ENCODE data around the gene GFER. TPM values are rescaled to one million over a fixed set of nuclear protein-coding genes. Genes with fewer than 3 reads are reported as not detected.

The GFER gene
- total RNA-seq, 4 donors from 2014 or later: 29.9 to 117 (median 64.3) TPM

GRCh38 chr16:2037115-2037514 is 53.1 kb downstream of the GFER start:
- no peaks in the 10 kb centered on the region for H3K9me3 ChIP-seq
- WGBS, 2 donors (ENCODE audit: low coverage in 1 of 2): 76% methylated on average over 12 of the region's 15 CpGs; no CpG with 5 or more reads in 1 of the 2 donors
- no peak overlapping the region for H3K4me3 ChIP-seq
- in situ Hi-C loops (cut with MboI; ENCODE audit: low pct_ligation_motif_present in 1 of 4, low pct_unique_long_range_greater_than_20kb in 1 of 4, low sequenced_read_pairs in 3 of 4): no loop called here
- peak overlapping the region; percentile 76 to 87 (median 82) for H3K27ac ChIP-seq
- DNase-seq: no peak
- H3K36me3 ChIP-seq: no peaks in the 10 kb centered on the region
- TF ChIP-seq POLR2AphosphoS5 (IDR thresholded peaks at IDR 0.05): no peak
- TF ChIP-seq CTCF (IDR thresholded peaks at IDR 0.05): no peak
- no peak for TF ChIP-seq EP300 (IDR thresholded peaks at IDR 0.05; ENCODE audit: low read depth)
- no peak for TF ChIP-seq POLR2A (IDR thresholded peaks at IDR 0.05)
- intact Hi-C loops (cut with DNase I; ENCODE audit: low total_unique reads): no loop called here
- peaks cover 53 to 92% (median 76%) of the 10 kb centered on the region in 4 donors for H3K4me1 ChIP-seq
- H3K27me3 ChIP-seq: no peaks in the 10 kb centered on the region

Small RNAs within 50 kb of the gene (small RNA-seq; reads per million reads assigned to genes)
- 0 to 0.28 (median 0.12) reads per million in 4 donors for gene AC005363.2
- gene RN7SL219P: 0 reads per million in 4 donors
- 0 reads per million in 4 donors for gene SNORA10
- 0 reads per million in 4 donors for gene SNORA64

Other genes starting within 250 kb of the GFER start
- gene NME3, start 212.7 kb upstream of the GFER start, total RNA-seq: 100 to 1,000 TPM; 116 to 286 (median 132) TPM
- gene EME2, start 211.4 kb upstream of the GFER start, total RNA-seq: 100 to 1,000 TPM in 1 of 4 donors, 10 to 100 TPM in 3; 23.6 to 173 (median 45.4) TPM
- 100 to 1,000 TPM; 102 to 253 (median 121) TPM for gene MRPS34, start 211.1 kb upstream of the GFER start, total RNA-seq
- 100 to 1,000 TPM; 101 to 289 (median 125) TPM for gene SPSB3, start 201.6 kb upstream of the GFER start, total RNA-seq
- 100 to 1,000 TPM in 1 of 4 donors, 10 to 100 TPM in 3; 15.3 to 165 (median 59.6) TPM for gene NUBP2, start 201.2 kb upstream of the GFER start, total RNA-seq
- 10 to 100 TPM in 1 of 4 donors, under 1 TPM in 2, not detected in 1; 0.27 to 10.8 (median 0.48) TPM for gene IGFALS, start 190.5 kb upstream of the GFER start, total RNA-seq
- 100 to 1,000 TPM in 2 of 4 donors, 10 to 100 TPM in 2; 40.6 to 403 (median 121) TPM for gene HAGH, start 157.4 kb upstream of the GFER start, total RNA-seq
- gene FAHD1, start 157.0 kb upstream of the GFER start, total RNA-seq: 100 to 1,000 TPM in 2 of 4 donors, 10 to 100 TPM in 2; 88.0 to 149 (median 104) TPM
- not detected for gene MEIOB, start 112.0 kb upstream of the GFER start, total RNA-seq
- 1 to 10 TPM in 2 of 4 donors, under 1 TPM in 1, not detected in 1; 1.00 to 4.4 (median 1.1) TPM for gene HS3ST6, start 65.8 kb upstream of the GFER start, total RNA-seq
- gene MSRB1, start 41.0 kb upstream of the GFER start, total RNA-seq: 10 to 100 TPM; 13.9 to 56.5 (median 29.3) TPM
- under 1 TPM in 1 of 4 donors, not detected in 3; 0.55 TPM for gene RPL3L, start 29.5 kb upstream of the GFER start, total RNA-seq
- 100 to 1,000 TPM; 137 to 496 (median 250) TPM for gene NDUFB10, start 24.7 kb upstream of the GFER start, total RNA-seq
- 1,000 to 10,000 TPM in 3 of 4 donors, 100 to 1,000 TPM in 1; 896 to 2,085 (median 1,613) TPM for gene RPS2, start 19.4 kb upstream of the GFER start, total RNA-seq
- not detected for gene RNF151, start 17.3 kb upstream of the GFER start, total RNA-seq
- 10 to 100 TPM; 23.2 to 31.0 (median 28.2) TPM for gene TBL3, start 12.1 kb upstream of the GFER start, total RNA-seq
- gene NOXO1, start 2.7 kb upstream of the GFER start, total RNA-seq: 10 to 100 TPM in 3 of 4 donors, 1 to 10 TPM in 1; 4.2 to 29.8 (median 19.4) TPM
- gene SYNGR3, start 5.8 kb downstream of the GFER start, total RNA-seq: 1 to 10 TPM in 3 of 4 donors, not detected in 1; 2.7 to 4.8 (median 2.9) TPM
- gene ZNF598, start 25.6 kb downstream of the GFER start, total RNA-seq: 100 to 1,000 TPM in 1 of 4 donors, 10 to 100 TPM in 3; 28.3 to 145 (median 42.0) TPM
- gene NPW, start 35.6 kb downstream of the GFER start, total RNA-seq: under 1 TPM in 1 of 4 donors, not detected in 3; 0.41 TPM
- gene NHERF2, start 42.7 kb downstream of the GFER start, total RNA-seq: 10 to 100 TPM in 3 of 4 donors, 1 to 10 TPM in 1; 3.7 to 61.9 (median 29.8) TPM
- gene NTHL1, start 63.6 kb downstream of the GFER start, total RNA-seq: 10 to 100 TPM; 12.7 to 32.9 (median 23.2) TPM
- 100 to 1,000 TPM in 2 of 4 donors, 10 to 100 TPM in 2; 88.3 to 206 (median 127) TPM for gene TSC2, start 63.8 kb downstream of the GFER start, total RNA-seq
- 1,000 to 10,000 TPM in 1 of 4 donors, 100 to 1,000 TPM in 3; 131 to 1,015 (median 289) TPM for gene PKD1, start 151.7 kb downstream of the GFER start, total RNA-seq
- gene RAB26, start 164.4 kb downstream of the GFER start, total RNA-seq: 10 to 100 TPM in 3 of 4 donors, 1 to 10 TPM in 1; 8.3 to 28.4 (median 14.2) TPM
- 10 to 100 TPM; 43.4 to 80.4 (median 63.0) TPM for gene TRAF7, start 171.6 kb downstream of the GFER start, total RNA-seq
- gene CASKIN1, start 212.4 kb downstream of the GFER start, total RNA-seq: under 1 TPM in 2 of 4 donors, not detected in 2; under 0.01 to 0.14 TPM
- 10 to 100 TPM; 50.8 to 81.8 (median 73.1) TPM for gene MLST8, start 221.3 kb downstream of the GFER start, total RNA-seq
- 10 to 100 TPM in 2 of 4 donors, 1 to 10 TPM in 2; 5.7 to 29.9 (median 11.7) TPM for gene BRICD5, start 226.7 kb downstream of the GFER start, total RNA-seq
- 10 to 100 TPM; 18.0 to 49.0 (median 29.5) TPM for gene PGP, start 230.6 kb downstream of the GFER start, total RNA-seq
- 100 to 1,000 TPM in 1 of 4 donors, 10 to 100 TPM in 3; 36.5 to 124 (median 53.6) TPM for gene E4F1, start 239.4 kb downstream of the GFER start, total RNA-seq